HG03175 (cell line): ENCODE results near the gene GABRB2.
"Not testable (repeated sequence)": the region's sequence is repeated elsewhere in the genome, so short reads cannot be mapped to it uniquely, and the experiment has no call there.

Experiments
- ATAC-seq: cut with Tn5 transposase; IDR thresholded peaks from one replicate; pipeline ENCODE4 v1.9.1; 2021; ENCODE audit warnings: mild to moderate bottlenecking, moderate library complexity; ENCODE audit not compliant: unreplicated experiment

The GABRB2 gene

DNA sequence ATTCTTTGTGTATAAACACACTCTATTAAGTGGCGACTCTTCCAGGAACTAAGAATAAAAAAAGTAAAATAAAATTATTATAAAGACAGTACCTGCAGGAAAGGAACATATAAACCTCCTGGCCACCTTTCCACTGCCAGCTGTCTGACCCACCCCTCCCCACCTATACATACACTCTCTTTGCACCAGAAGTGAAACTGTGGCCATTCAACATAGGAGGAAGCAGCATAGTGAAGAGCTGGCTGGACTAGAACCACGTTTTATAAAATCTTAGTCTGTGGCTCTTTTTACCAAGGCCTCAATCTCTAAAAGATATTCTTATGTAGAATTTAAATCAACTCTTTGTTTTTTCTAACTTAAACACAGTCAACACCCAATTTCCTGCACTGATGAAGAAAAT lies 289.6 kb downstream of the GABRB2 start:
- no peak for ATAC-seq

DNA sequence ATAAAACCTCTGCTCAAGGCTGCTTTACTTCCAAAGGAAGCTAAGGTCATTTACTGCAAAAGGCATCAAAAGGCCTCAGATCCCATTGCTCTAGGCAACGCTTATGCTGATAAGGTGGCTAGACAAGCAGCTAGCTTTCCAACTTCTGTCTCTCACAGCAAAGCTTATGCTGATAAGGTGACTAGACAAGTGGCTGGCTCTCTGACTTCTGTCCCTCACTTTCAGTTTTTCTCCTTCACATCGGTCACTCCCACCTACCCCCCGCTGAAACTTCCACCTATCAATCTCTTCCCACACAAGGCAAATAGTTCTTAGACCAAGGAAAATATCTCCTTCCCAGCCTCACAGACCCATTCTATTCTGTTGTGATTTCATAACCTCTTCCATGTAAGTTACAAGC lies 293.6 kb downstream of the GABRB2 start:
- ATAC-seq = not testable (repeated sequence)

DNA sequence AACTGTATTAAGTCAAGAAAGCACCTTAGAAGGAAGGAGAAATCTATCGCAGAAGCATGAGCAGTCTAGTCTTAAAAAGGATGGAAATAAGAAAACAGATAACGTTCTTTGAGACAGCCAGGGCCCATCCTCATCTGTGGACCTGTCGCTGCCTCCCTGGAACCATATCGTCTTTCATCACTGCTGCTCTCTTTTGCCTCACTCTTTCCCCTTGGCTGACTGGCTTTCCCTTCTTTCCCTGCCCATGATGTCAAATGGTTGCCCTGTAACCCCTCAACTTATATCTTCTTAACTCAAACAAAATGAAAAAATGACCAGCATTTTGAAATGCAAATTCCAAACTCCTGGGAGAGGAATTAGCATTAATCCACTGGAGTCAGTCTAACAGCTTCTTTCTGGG lies 299.8 kb downstream of the GABRB2 start:
- no peak for ATAC-seq

DNA sequence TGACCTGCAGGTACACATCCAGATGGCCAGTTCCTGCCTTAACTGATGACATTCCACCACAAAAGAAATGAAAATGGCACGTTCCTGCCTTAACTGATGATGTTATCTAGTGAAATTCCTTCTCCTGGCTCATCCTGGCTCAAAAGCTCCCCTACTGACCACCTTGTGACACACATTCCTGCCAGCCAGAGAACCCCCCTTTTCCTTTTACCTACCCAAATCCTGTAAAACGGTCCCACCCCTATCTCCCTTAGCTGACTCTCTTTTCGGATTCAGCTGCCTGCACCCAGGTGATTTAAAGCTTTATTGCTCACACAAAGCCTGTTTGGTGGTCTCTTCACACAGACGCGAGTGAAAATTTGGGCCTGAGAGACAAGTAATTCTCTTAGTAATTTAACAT lies 300.7 kb downstream of the GABRB2 start:
- not testable (repeated sequence) for ATAC-seq
